Uterus (tissue), 2 donors: ENCODE results near the gene RRBP1.

Experiments used
- POLR2A ChIP-seq, 2 donors: fragments of 450-650 bp; IDR thresholded peaks; one replicate each; pipeline ENCODE4 v1.6.1; 2016; ENCODE audit warnings: antibody characterized with exemption in 2 of 2, mild to moderate bottlenecking in 1 of 2, moderate library complexity in 1 of 2
- TF ChIP-seq, protein P1 (sequence below), 4 experiments: fragments of 200-600 bp in 2 of 4; fragments of 450-650 bp in 2 of 4; sonication (generic) in 2 of 4; IDR thresholded peaks; one replicate each; pipeline ENCODE4 v1.5.1; 2016 to 2019; ENCODE audit warnings: antibody characterized with exemption in 4 of 4, mild to moderate bottlenecking in 2 of 4, moderate library complexity in 1 of 4

DNA sequence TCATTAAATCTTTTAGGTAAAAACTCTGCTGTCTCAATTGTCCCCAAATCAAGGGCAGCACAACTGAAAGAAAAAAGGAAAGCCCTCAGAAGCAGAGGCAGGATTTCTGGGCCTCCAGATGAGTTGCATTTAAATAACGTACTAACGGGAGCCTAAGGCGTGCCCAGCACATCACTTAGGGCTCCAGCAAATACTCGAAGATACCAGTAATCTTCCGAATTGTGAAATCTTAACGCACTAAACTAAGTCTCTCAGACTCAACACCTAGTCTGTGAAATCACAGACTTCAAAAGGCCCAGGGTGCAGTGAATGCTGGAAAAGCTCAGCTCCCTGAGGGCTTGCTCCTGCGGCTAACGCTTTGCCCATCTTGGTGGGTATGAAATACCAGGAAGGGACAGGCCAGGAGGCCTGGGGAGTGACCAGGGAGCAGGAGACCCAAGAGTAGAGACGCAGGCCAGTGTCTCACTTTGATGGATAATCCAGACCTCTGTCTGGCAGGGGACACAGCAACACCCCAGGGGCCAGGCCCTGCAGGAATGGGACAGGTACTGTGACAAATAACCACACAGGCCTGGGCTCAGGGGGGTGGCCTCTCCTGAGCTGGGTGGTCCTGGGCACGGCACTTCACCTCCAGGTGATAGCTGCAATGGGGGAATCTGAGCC lies 36.4 kb downstream of the RRBP1 start:
- TF ChIP-seq, protein P1, sequence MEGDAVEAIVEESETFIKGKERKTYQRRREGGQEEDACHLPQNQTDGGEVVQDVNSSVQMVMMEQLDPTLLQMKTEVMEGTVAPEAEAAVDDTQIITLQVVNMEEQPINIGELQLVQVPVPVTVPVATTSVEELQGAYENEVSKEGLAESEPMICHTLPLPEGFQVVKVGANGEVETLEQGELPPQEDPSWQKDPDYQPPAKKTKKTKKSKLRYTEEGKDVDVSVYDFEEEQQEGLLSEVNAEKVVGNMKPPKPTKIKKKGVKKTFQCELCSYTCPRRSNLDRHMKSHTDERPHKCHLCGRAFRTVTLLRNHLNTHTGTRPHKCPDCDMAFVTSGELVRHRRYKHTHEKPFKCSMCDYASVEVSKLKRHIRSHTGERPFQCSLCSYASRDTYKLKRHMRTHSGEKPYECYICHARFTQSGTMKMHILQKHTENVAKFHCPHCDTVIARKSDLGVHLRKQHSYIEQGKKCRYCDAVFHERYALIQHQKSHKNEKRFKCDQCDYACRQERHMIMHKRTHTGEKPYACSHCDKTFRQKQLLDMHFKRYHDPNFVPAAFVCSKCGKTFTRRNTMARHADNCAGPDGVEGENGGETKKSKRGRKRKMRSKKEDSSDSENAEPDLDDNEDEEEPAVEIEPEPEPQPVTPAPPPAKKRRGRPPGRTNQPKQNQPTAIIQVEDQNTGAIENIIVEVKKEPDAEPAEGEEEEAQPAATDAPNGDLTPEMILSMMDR (IDR thresholded peaks at IDR 0.05), result no peak
- no peak for TF ChIP-seq POLR2A (IDR thresholded peaks at IDR 0.05)
